D721Med (cell line): ENCODE results near the gene BAZ2B.

Source experiments
- DNase-seq: peaks from one replicate; pipeline ENCODE4 v3.0.0; 2011; ENCODE audit warnings: low spot score; ENCODE audit not compliant: insufficient read length
- FAIRE-seq: peaks from 2 replicates; lab custom pipeline; 2011; peaks lifted over from hg19 to GRCh38; lab: Jason Lieb, UNC
- TF ChIP-seq, protein P1 (sequence below): IDR thresholded peaks from 2 replicates; pipeline ENCODE4 v1.5.1; 2012; ENCODE audit warnings: mild to moderate bottlenecking, control low read depth; ENCODE audit not compliant: insufficient read depth; ENCODE audit errors: missing control alignments

BAZ2B gene, protein sequence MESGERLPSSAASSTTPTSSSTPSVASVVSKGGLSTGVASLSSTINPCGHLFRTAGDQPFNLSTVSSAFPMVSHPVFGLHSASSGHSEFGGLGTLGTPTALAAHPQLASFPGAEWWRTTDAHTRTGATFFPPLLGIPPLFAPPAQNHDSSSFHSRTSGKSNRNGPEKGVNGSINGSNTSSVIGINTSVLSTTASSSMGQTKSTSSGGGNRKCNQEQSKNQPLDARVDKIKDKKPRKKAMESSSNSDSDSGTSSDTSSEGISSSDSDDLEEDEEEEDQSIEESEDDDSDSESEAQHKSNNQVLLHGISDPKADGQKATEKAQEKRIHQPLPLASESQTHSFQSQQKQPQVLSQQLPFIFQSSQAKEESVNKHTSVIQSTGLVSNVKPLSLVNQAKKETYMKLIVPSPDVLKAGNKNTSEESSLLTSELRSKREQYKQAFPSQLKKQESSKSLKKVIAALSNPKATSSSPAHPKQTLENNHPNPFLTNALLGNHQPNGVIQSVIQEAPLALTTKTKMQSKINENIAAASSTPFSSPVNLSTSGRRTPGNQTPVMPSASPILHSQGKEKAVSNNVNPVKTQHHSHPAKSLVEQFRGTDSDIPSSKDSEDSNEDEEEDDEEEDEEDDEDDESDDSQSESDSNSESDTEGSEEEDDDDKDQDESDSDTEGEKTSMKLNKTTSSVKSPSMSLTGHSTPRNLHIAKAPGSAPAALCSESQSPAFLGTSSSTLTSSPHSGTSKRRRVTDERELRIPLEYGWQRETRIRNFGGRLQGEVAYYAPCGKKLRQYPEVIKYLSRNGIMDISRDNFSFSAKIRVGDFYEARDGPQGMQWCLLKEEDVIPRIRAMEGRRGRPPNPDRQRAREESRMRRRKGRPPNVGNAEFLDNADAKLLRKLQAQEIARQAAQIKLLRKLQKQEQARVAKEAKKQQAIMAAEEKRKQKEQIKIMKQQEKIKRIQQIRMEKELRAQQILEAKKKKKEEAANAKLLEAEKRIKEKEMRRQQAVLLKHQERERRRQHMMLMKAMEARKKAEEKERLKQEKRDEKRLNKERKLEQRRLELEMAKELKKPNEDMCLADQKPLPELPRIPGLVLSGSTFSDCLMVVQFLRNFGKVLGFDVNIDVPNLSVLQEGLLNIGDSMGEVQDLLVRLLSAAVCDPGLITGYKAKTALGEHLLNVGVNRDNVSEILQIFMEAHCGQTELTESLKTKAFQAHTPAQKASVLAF (N-terminal part only)

DNA sequence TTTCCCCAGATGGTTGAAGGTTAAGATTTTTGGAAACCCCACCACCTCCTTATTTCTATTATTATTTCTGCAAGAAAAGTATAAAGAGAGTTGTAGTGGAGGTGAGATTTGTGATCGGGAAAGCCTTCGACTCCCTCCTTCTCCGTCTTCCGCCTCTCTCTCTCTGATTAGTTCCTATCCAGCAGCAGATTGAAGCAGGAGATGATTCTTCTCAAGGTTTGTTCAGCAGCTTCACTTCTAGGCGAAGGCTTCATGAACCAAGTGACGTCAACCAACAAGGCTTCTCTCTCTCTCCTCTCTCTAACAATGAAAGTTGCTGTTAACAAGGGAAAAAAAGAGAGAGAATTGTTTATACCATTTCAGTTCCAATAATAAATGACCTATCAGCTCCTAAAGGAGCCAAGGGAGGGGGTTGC is at the start of gene BAZ2B:
BAZ2B (minus strand) TSS at position 263 of the 416 bp plus-strand sequence. CDS start 137,829 bp downstream, outside the sequence.
- no peak for DNase-seq
- peak; percentile 82 for FAIRE-seq
- TF ChIP-seq, protein P1, sequence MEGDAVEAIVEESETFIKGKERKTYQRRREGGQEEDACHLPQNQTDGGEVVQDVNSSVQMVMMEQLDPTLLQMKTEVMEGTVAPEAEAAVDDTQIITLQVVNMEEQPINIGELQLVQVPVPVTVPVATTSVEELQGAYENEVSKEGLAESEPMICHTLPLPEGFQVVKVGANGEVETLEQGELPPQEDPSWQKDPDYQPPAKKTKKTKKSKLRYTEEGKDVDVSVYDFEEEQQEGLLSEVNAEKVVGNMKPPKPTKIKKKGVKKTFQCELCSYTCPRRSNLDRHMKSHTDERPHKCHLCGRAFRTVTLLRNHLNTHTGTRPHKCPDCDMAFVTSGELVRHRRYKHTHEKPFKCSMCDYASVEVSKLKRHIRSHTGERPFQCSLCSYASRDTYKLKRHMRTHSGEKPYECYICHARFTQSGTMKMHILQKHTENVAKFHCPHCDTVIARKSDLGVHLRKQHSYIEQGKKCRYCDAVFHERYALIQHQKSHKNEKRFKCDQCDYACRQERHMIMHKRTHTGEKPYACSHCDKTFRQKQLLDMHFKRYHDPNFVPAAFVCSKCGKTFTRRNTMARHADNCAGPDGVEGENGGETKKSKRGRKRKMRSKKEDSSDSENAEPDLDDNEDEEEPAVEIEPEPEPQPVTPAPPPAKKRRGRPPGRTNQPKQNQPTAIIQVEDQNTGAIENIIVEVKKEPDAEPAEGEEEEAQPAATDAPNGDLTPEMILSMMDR: no peak

DNA sequence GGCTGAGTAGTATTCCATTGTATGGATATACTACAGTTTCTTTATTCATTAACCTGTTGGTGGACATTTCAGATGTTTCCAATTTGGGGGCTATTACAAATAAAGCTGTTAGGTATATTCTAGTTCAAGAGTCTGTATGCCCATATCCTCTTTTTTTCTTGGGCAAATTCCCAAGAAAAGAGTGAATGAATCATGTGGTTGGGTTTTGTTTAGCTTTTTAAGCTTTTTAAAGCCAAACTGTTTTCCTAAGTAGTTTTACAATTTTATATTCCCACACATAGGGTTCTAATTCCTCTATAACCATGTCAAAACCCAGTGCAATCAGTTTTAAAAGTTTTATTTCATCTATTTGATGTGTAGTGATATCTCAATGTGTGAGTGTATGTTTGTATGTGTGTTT is 44.9 kb upstream of the BAZ2B start:
- DNase-seq (no peak), FAIRE-seq (no peak)
- TF ChIP-seq, protein P1: no peak

DNA sequence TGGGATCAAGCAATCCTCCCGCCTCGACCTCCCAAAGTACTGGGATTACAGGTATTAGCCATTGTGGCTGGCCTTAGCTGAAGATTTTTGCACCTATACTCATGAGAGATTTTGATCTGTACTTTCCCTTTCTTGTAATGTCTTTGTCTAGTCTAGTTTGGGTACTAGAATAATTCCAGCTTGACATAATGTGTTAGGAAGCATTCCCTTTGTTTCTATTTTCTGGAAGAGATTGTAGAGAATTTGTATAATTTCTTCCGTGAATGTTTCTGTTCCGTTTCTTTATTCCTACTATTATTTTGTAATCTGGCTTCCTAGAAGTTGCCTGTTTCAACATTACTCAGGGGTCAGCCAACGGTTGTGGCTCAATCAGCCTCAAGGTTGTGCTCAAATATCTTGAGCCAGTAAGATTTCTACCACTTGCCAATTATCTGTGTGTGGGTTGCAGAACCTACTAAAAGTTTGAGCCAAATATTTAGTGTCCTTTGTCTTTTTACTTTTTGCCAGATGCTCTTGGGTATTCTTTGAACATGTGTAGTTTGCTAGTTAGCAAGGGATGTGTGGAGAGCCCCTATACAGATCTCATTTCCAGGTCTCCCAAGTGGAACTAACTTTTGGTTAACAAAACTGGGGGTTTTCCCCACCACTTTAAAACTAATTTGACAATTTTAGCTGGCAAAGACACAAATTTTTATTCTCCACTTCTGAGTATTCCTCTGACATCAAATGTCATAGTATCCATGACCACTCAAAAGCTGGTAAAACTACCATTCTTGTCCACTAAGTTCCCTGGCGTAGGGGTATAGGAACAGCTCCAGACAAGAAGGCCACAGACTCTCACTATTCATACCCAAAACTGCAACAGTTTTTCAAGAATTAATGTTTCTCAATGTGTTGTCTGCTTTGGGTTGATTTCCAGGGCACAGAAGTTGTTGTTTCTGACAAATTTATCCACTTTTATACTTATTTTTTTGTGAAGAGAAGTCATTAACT is 42.8 kb upstream of the BAZ2B start:
- FAIRE-seq (no peak), DNase-seq (no peak)
- TF ChIP-seq, protein P1: no peak

DNA sequence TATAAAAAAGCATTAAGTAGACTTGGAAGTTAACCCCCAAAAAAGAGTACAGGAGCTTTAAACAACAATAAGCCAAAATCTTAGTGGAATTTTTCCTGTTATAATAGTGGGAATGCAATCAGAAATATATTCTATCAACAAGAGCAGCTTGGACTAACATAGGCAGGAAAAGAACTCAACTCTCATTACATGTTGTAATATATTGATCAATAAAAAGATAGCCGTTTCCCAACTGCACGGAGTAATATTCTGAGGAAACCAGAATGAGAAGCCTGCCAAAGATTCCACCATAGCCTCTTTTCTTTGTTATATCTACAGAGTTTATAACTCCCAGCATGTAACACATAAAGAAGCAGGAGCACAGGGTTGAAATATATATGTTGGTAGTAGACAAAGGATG is 37.6 kb upstream of the BAZ2B start:
- no peak for FAIRE-seq
- TF ChIP-seq, protein P1: no peak
- no peak for DNase-seq

DNA sequence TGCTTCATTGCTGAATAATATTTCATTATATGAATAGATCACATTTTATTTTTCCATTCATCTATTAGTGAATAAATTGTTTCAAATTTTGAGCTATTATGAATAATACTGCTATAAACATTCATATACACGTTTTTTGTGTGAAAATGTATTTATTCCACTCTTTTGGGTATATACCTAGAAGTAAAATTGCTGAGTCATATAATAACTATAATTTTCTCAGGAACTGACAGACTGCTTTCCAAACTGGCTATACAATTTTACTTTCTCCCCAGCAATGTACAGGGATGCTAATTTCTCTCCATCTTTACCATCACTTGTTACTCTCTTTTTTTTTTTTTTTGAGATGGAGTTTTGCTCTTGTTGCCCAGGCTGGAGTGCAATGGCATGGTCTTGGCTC is 35.5 kb upstream of the BAZ2B start:
- TF ChIP-seq, protein P1: no peak
- no peak for DNase-seq
- FAIRE-seq: no peak

DNA sequence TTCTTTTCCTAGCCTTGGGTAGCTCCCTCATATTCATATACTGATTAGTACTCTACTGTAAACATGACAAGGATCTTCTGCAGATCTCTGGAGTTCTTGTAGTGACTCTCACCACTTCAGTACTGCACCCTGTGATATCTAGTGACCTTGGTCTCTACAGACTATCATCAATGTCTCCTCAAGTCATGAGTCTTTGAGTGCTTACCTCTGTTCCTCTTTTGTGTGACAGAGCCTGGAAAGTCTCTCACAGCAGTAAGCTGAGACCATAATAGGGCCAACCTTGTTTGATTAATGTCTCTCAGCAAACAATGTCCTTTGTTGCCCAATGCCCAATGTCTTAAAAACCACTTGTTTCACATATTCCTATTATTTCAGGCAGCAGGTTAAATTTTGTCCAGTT is 34.2 kb upstream of the BAZ2B start:
- no peak for FAIRE-seq
- DNase-seq: no peak
- TF ChIP-seq, protein P1: no peak
